ENCODE results near the gene TMEM163. TPM values are rescaled to one million over a fixed set of nuclear protein-coding genes. Genes with fewer than 3 reads are reported as not detected.
"Not testable (repeated sequence)": the region's sequence is repeated elsewhere in the genome, so short reads cannot be mapped to it uniquely, and the experiment has no call there.

Gene TMEM163
- polyA plus RNA-seq, 1 donor from 2014 or later: 3.5 TPM

DNA sequence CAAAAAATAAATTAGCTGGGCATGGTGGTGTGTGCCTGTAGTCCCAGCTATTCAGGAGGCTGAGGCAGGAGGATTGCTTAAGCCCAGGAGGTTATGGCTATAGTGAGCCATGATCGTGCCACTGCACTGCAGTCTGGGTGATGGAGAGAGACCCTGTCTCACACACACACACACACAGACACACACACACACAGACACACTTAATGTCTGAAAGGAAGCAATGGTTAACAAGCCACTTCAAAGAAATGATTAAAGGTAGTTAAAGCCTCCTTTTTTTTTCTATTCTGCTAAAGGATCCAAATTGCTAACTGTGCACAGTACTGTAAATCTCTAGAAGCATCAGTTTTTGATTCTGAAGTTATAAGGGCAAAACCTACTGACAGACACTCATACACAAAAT lies 211.1 kb downstream of the TMEM163 start:
- no peak overlapping the region for H3K4me2 ChIP-seq (ENCODE audit: low read length)
- H3K9me2 ChIP-seq (ENCODE audit: insufficient read depth, low read length): no peaks in the 10 kb centered on the region
- H3K27ac ChIP-seq (ENCODE audit: low read length): no peak overlapping the region
- no peaks in the 10 kb centered on the region for H3F3A ChIP-seq (ENCODE audit: insufficient read depth, low read length, poor library complexity, severe bottlenecking)
- H3K36me3 ChIP-seq (ENCODE audit: insufficient read depth, low read length): no peaks in the 10 kb centered on the region
- no peaks in the 10 kb centered on the region for H3K9me3 ChIP-seq (ENCODE audit: low read length)
- H3K9ac ChIP-seq (ENCODE audit: low read length): no peak overlapping the region
- no peak overlapping the region for H2AFZ ChIP-seq (ENCODE audit: low read depth, low read length)
- H3K4me3 ChIP-seq (ENCODE audit: low read length): no peak overlapping the region
- H3K79me2 ChIP-seq (replicated peaks; ENCODE audit: insufficient read depth, low read length): no peaks in the 10 kb centered on the region
- no peak for TF ChIP-seq EZH2 (IDR thresholded peaks at IDR 0.05; ENCODE audit: borderline replicate concordance, insufficient read depth, low read length, poor library complexity, severe bottlenecking)
- TF ChIP-seq MXI1 (conservative IDR thresholded peaks at IDR 0.05; ENCODE audit: poor library complexity, severe bottlenecking): no peak
- TF ChIP-seq, protein P1, sequence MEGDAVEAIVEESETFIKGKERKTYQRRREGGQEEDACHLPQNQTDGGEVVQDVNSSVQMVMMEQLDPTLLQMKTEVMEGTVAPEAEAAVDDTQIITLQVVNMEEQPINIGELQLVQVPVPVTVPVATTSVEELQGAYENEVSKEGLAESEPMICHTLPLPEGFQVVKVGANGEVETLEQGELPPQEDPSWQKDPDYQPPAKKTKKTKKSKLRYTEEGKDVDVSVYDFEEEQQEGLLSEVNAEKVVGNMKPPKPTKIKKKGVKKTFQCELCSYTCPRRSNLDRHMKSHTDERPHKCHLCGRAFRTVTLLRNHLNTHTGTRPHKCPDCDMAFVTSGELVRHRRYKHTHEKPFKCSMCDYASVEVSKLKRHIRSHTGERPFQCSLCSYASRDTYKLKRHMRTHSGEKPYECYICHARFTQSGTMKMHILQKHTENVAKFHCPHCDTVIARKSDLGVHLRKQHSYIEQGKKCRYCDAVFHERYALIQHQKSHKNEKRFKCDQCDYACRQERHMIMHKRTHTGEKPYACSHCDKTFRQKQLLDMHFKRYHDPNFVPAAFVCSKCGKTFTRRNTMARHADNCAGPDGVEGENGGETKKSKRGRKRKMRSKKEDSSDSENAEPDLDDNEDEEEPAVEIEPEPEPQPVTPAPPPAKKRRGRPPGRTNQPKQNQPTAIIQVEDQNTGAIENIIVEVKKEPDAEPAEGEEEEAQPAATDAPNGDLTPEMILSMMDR (IDR thresholded peaks at IDR 0.05; ENCODE audit: poor library complexity, severe bottlenecking): no peak
- TF ChIP-seq SMC3 (conservative IDR thresholded peaks at IDR 0.05; ENCODE audit: poor library complexity): no peak
- TF ChIP-seq EP300 (conservative IDR thresholded peaks at IDR 0.05; ENCODE audit: poor library complexity, severe bottlenecking): no peak
- TF ChIP-seq, protein P2, sequence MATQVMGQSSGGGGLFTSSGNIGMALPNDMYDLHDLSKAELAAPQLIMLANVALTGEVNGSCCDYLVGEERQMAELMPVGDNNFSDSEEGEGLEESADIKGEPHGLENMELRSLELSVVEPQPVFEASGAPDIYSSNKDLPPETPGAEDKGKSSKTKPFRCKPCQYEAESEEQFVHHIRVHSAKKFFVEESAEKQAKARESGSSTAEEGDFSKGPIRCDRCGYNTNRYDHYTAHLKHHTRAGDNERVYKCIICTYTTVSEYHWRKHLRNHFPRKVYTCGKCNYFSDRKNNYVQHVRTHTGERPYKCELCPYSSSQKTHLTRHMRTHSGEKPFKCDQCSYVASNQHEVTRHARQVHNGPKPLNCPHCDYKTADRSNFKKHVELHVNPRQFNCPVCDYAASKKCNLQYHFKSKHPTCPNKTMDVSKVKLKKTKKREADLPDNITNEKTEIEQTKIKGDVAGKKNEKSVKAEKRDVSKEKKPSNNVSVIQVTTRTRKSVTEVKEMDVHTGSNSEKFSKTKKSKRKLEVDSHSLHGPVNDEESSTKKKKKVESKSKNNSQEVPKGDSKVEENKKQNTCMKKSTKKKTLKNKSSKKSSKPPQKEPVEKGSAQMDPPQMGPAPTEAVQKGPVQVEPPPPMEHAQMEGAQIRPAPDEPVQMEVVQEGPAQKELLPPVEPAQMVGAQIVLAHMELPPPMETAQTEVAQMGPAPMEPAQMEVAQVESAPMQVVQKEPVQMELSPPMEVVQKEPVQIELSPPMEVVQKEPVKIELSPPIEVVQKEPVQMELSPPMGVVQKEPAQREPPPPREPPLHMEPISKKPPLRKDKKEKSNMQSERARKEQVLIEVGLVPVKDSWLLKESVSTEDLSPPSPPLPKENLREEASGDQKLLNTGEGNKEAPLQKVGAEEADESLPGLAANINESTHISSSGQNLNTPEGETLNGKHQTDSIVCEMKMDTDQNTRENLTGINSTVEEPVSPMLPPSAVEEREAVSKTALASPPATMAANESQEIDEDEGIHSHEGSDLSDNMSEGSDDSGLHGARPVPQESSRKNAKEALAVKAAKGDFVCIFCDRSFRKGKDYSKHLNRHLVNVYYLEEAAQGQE (IDR thresholded peaks at IDR 0.05; ENCODE audit: borderline replicate concordance): no peak
- no peak for TF ChIP-seq POLR2AphosphoS5 (IDR thresholded peaks at IDR 0.05)
- no peak for TF ChIP-seq TAF1 (IDR thresholded peaks at IDR 0.05; ENCODE audit: low read depth)
- no peak for TF ChIP-seq RAD21 (conservative IDR thresholded peaks at IDR 0.05)
- H3K27me3 ChIP-seq (ENCODE audit: insufficient read depth, low read depth, low read length): no peaks in the 10 kb centered on the region
- H4K20me1 ChIP-seq (ENCODE audit: insufficient read depth): no peaks in the 10 kb centered on the region

DNA sequence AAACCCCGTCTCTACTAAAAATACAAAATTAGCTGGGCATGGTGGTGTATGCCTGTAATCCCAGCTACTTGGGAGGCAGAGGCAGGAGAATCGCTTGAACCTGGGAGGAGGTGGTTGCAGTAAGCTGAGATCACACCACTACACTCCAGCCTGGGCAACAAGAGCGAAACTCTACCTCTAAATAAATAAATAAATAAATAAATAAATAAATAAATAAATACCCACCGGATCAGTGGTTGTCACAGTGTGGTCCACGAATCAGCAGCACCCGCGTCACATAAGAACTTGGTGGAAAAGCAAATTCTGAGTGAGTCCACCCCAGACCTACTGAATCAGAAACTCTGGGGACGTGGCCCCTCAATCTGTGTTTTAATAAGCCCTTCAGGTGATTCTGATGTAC lies 211.6 kb downstream of the TMEM163 start:
- not testable (repeated sequence) for H3K27ac ChIP-seq (ENCODE audit: low read length); H3K27me3 ChIP-seq (ENCODE audit: insufficient read depth, low read depth, low read length); H3K9me3 ChIP-seq (ENCODE audit: low read length)

DNA sequence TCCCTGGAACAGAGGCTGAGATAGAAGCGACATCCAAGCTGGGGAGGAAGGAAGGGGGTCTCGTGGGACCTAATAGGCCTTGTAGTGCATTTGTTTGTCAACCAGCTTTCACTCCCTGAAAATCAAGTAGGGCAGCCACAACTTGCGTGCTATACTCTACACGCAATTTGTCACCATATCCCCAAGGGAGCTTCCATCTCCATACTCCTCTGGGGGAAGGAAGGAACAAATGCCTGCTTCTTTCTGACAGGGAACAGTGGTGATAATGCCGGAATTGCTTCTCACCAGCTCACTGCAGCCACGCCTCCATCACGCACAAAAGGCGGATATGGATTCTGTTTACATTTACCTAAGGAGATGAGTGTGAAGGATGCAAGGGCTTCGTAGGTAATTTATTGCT lies 213.4 kb downstream of the TMEM163 start:
- H4K20me1 ChIP-seq (ENCODE audit: insufficient read depth): no peaks in the 10 kb centered on the region
- no peaks in the 10 kb centered on the region for H3K9me2 ChIP-seq (ENCODE audit: insufficient read depth, low read length)
- no peak overlapping the region for H2AFZ ChIP-seq (ENCODE audit: low read depth, low read length)
- no peaks in the 10 kb centered on the region for H3K27me3 ChIP-seq (ENCODE audit: insufficient read depth, low read depth, low read length)
- no peaks in the 10 kb centered on the region for H3K9me3 ChIP-seq (ENCODE audit: low read length)
- TF ChIP-seq RAD21 (conservative IDR thresholded peaks at IDR 0.05): no peak
- peak; percentile 8 for TF ChIP-seq POLR2AphosphoS5 (IDR thresholded peaks at IDR 0.05)
- H3K4me2 ChIP-seq (ENCODE audit: low read length): no peak overlapping the region
- no peak overlapping the region for H3K9ac ChIP-seq (ENCODE audit: low read length)
- no peak overlapping the region for H3K4me3 ChIP-seq (ENCODE audit: low read length)
- no peak overlapping the region for H3K27ac ChIP-seq (ENCODE audit: low read length)
- H3F3A ChIP-seq (ENCODE audit: insufficient read depth, low read length, poor library complexity, severe bottlenecking): no peaks in the 10 kb centered on the region
- H3K79me2 ChIP-seq (replicated peaks; ENCODE audit: insufficient read depth, low read length): no peaks in the 10 kb centered on the region
- no peaks in the 10 kb centered on the region for H3K36me3 ChIP-seq (ENCODE audit: insufficient read depth, low read length)

More for the DNA sequence above, 211.6 kb downstream of the TMEM163 start:
- H3K9me2 ChIP-seq (ENCODE audit: insufficient read depth, low read length); H3K36me3 ChIP-seq (ENCODE audit: insufficient read depth, low read length); H3K79me2 ChIP-seq (replicated peaks; ENCODE audit: insufficient read depth, low read length); H3K9ac ChIP-seq (ENCODE audit: low read length); H4K20me1 ChIP-seq (ENCODE audit: insufficient read depth); H2AFZ ChIP-seq (ENCODE audit: low read depth, low read length); H3K4me2 ChIP-seq (ENCODE audit: low read length); H3F3A ChIP-seq (ENCODE audit: insufficient read depth, low read length, poor library complexity, severe bottlenecking); H3K4me3 ChIP-seq (ENCODE audit: low read length): not testable (repeated sequence)
